ENCODE data around the gene SPEM2.
A peak's percentile ranks its signal among the peaks of the same experiment; 100 is the strongest.

Gene SPEM2

GRCh38 chr17:7425316-7425715 lies at the start of gene SPEM2:
Gene SPEM2 (plus strand): TSS chr17:7425616. CDS start chr17:7425689, 73 bp downstream.
- ATAC-seq = no peak

- ATAC-seq = no peak
Measured at GRCh38 chr17:7379134-7379533, 46.3 kb upstream of the SPEM2 start.

GRCh38 chr17:7380321-7380720 lies 45.1 kb upstream of the SPEM2 start:
- ATAC-seq = no peak

GRCh38 chr17:7380855-7381683 lies 44.3 kb upstream of the SPEM2 start, which contains the start of gene TNK1:
Gene TNK1 (plus strand): TSS chr17:7381089. CDS start chr17:7382927, 1,838 bp downstream.
- ATAC-seq = no peak

GRCh38 chr17:7382901-7383300 lies 42.5 kb upstream of the SPEM2 start:
- ATAC-seq = no peak

- ATAC-seq = no peak
Measured at GRCh38 chr17:7383371-7383741, 42.1 kb upstream of the SPEM2 start.

GRCh38 chr17:7383742-7384488 lies 41.5 kb upstream of the SPEM2 start:
- peak; percentile 98 to 99 for ATAC-seq

GRCh38 chr17:7384489-7385081 lies 40.8 kb upstream of the SPEM2 start:
- ATAC-seq = no peak

GRCh38 chr17:7388856-7389255 lies 36.6 kb upstream of the SPEM2 start:
- ATAC-seq = no peak

- ATAC-seq = no peak
Measured at GRCh38 chr17:7389924-7390910, 35.2 kb upstream of the SPEM2 start.

- no peak for ATAC-seq
Measured at GRCh38 chr17:7391307-7391706, 34.1 kb upstream of the SPEM2 start.

- ATAC-seq = no peak
Measured at GRCh38 chr17:7392696-7393612, 32.5 kb upstream of the SPEM2 start.

GRCh38 chr17:7393613-7394451 lies 31.6 kb upstream of the SPEM2 start:
- ATAC-seq = peak; percentile 50 to 55

- peak; percentile 90 for ATAC-seq
Measured at GRCh38 chr17:7394452-7395191, 30.8 kb upstream of the SPEM2 start, which contains the start of gene PLSCR3. Gene PLSCR3 (minus strand): TSS chr17:7394525. CDS start chr17:7394110, 415 bp downstream.

GRCh38 chr17:7396147-7396546 lies 29.3 kb upstream of the SPEM2 start:
- no peak for ATAC-seq

- ATAC-seq = no peak
Measured at GRCh38 chr17:7398612-7399011, 26.8 kb upstream of the SPEM2 start.

GRCh38 chr17:7403043-7403726 lies 22.2 kb upstream of the SPEM2 start:
- no peak for ATAC-seq

GRCh38 chr17:7403727-7403976 lies 21.8 kb upstream of the SPEM2 start:
- ATAC-seq = no peak

All from activated CD4-positive, CD25-positive, alpha-beta regulatory T cell treated with anti-CD3 and anti-CD28 coated beads, Interleukin-2, amount 50 U/mL, for 24 hours (primary cell).